ENCODE data around the gene TMEM150B. TPM values are rescaled to one million over a fixed set of nuclear protein-coding genes. Genes with fewer than 3 reads are reported as not detected.
"Not testable (repeated sequence)": the region's sequence is repeated elsewhere in the genome, so short reads cannot be mapped to it uniquely, and the experiment has no call there.

The TMEM150B gene
- polyA plus RNA-seq, 3 donors from 2014 or later: not detected

DNA sequence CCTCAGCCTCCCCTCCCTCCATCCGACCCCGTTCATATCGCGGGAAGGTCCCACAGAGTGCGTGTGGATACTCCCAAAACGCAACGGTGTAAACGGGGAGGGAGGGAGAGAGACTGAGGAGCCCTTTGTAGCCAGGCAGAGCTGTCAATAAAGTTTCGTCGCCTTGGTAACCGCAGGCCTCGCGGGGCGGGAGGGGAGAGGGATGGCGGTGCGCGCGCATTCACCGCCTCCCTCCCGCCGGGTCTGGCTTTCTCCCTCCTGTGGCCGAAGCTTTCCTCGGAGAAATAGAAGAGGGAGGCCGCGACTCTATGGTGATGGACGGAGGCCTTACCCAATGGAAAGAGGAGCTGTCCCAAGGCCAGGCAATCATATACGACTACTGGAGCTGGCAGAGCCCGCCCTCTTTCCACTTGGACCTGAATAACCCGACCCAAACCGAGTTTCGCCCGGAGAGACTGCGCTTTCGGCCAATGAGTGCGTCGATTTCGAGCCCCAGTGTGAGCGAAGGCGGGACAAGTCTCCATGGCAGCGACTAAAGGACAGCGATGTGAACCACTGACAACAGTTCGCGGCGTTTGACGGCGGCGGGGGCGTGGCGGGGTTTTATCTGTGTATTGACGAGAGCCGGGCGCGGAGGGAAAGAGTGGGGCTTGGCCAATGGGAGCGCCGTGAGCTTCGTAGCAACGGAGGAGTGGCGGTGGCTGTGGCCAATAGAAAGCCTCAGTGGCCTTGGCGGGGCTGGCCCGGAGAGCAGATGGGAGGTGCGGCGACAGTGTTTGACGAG, 14.2 kb upstream of the TMEM150B start, which contains the start of gene KMT5C:
TSS of gene KMT5C (plus strand) at position 772 of the 784 bp plus-strand sequence. CDS start 2,061 bp downstream, outside the sequence.
- Mint-ChIP-seq H3K27ac (peak within 1 kb of the TSS; percentile 97 to 100 (median 99)), H3K9me3 (no peaks in the 10 kb centered on the region), H3K36me3 (no peaks in the 10 kb centered on the region), H3K4me1 (peaks cover 27 to 34% of the 10 kb centered on the region in 2 donors), H3K27me3 (ENCODE audit: low read depth in 3 of 3) (peaks cover 22 to 29% (median 22%) of the 10 kb centered on the region in 3 donors), H3K4me3 (peak within 1 kb of the TSS; percentile 92 to 99 (median 96))
- DNase-seq: peak; percentile 100

DNA sequence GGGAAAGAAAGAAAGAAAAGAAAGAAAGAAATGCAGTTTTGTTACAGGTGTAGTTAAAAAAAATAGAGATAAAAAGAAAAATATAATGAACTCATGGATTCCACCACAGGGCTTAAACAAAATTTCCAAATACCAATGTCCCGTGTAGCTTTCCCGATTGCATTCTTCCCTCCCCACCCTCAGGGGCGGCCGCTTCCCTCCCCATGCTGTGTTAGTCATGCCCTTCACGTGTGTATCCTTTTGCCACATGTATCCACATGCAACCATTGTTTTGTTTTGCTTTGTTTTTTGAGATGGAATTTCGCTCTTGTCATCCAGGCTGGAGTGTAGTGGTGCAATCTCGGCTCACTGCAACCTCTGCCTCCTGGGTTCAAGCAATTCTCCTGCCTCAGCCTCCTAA, 11.0 kb upstream of the TMEM150B start:
- Mint-ChIP-seq H3K27ac (no peak overlapping the region), H3K36me3 (no peaks in the 10 kb centered on the region), H3K9me3 (no peaks in the 10 kb centered on the region), H3K27me3 (ENCODE audit: low read depth in 3 of 3) (peaks cover 22 to 29% (median 28%) of the 10 kb centered on the region in 3 donors), H3K4me1 (peaks cover 22 to 27% of the 10 kb centered on the region in 2 donors), H3K4me3 (no peak overlapping the region)
- DNase-seq: no peak

DNA sequence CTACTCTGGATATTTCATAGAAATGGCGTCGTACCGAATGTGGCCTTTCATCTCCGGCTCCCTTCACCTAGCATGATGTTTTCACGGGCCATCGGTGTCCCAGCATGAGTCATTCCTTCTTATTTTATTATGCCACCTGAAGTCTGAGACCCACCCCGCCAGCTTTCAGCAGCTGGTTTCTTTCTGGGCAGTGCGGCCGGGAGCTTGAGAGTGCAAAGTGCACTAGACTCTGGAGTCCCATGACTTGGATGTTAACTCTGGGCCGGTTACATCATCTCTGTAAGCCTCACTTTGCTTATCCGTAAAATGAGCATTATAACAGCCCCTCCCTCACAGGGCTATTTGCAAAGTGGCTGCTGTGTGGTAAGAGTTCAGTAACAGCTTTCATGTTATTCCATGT, 8.7 kb upstream of the TMEM150B start:
- no peak for DNase-seq
- H3K4me3 Mint-ChIP-seq: no peak overlapping the region
- no peak overlapping the region for H3K27ac Mint-ChIP-seq
- H3K27me3 Mint-ChIP-seq (ENCODE audit: low read depth in 3 of 3): peaks cover 19 to 20% (median 20%) of the 10 kb centered on the region in 3 donors
- no peaks in the 10 kb centered on the region for H3K9me3 Mint-ChIP-seq
- no peaks in the 10 kb centered on the region for H3K36me3 Mint-ChIP-seq
- H3K4me1 Mint-ChIP-seq: peaks cover 6 to 8% of the 10 kb centered on the region in 2 donors

DNA sequence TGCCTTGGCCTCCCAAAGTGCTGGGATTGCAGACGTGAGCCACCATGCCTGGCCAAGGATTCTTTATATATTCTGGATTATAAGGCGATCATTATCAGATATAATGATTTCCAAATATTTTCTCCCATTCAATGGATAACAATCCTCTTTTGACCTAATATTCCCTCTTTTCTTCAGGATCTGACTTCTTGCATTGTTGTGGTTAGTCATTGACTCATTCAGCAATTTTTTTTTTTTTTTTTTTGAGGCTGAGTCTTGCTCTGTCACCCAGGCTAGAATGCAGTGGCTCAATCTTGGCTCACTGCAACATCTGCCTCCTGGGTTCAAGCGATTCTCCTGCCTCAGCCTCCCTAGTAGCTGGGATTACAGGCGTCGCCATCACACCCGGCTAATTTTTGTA, 4.7 kb upstream of the TMEM150B start:
- H3K27me3 Mint-ChIP-seq (ENCODE audit: low read depth in 3 of 3): peaks cover 0 to 10% (median 10%) of the 10 kb centered on the region in 3 donors
- H3K27ac Mint-ChIP-seq, H3K36me3 Mint-ChIP-seq: not testable (repeated sequence)

DNA sequence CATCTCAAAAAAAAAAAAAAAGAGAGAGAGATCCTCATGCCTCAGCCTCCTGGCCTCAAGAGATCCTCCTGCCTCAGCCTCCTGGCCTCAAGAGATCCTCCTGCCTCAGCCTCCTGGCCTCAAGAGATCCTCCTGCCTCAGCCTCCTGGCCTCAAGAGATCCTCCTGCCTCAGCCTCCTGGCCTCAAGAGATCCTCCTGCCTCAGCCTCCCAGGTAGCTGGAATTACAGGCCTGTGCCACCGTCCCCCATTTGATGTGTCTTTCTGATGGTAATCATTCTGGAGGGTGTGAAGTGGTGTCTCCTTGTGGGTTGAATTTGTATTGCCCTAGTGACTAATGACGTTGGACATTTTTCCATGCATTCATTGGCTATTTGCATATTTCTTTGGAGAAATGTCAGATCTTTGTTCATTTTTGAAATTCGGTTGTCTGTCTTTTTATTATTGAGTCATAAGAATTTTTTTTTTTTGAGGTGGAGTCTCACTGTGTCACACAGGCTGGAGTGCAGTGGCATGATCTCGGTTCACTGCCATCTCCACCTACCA, 3.7 kb upstream of the TMEM150B start:
- DNase-seq, H3K27ac Mint-ChIP-seq, H3K4me1 Mint-ChIP-seq, H3K4me3 Mint-ChIP-seq, H3K36me3 Mint-ChIP-seq, H3K9me3 Mint-ChIP-seq: not testable (repeated sequence)
- H3K27me3 Mint-ChIP-seq (ENCODE audit: low read depth in 3 of 3): peaks cover 3 to 11% (median 10%) of the 10 kb centered on the region in 3 donors

More for the DNA sequence above, 4.7 kb upstream of the TMEM150B start:
- not testable (repeated sequence) for DNase-seq, H3K4me1 Mint-ChIP-seq, H3K9me3 Mint-ChIP-seq, H3K4me3 Mint-ChIP-seq

DNA sequence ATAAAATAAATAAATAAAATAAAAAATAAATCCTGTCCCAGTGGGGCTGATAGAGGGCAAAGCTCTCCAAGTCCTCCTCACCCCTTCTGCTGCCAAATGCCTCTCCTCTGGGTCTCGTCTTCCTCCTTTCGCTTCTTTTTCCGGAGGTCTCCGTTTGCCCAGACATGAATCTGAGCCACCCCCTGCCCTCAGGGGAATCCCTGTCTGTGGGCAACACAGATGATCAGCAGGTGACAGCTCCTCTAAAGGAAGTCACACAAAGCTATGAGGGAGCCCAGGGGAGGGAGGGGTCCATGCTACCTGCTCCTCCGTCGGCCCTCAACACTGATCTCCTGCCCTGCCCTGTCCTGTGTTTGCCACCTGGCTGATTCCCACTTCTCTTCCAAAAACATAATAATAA, 479 bp downstream of the TMEM150B start:
- H3K9me3 Mint-ChIP-seq: no peaks in the 10 kb centered on the region
- no peak overlapping the region for H3K4me3 Mint-ChIP-seq
- no peaks in the 10 kb centered on the region for H3K4me1 Mint-ChIP-seq
- DNase-seq: no peak
- H3K27ac Mint-ChIP-seq: no peak overlapping the region
- peaks cover 4 to 11% (median 6%) of the 10 kb centered on the region in 3 donors for H3K27me3 Mint-ChIP-seq (ENCODE audit: low read depth in 3 of 3)
- H3K36me3 Mint-ChIP-seq: no peaks in the 10 kb centered on the region

DNA sequence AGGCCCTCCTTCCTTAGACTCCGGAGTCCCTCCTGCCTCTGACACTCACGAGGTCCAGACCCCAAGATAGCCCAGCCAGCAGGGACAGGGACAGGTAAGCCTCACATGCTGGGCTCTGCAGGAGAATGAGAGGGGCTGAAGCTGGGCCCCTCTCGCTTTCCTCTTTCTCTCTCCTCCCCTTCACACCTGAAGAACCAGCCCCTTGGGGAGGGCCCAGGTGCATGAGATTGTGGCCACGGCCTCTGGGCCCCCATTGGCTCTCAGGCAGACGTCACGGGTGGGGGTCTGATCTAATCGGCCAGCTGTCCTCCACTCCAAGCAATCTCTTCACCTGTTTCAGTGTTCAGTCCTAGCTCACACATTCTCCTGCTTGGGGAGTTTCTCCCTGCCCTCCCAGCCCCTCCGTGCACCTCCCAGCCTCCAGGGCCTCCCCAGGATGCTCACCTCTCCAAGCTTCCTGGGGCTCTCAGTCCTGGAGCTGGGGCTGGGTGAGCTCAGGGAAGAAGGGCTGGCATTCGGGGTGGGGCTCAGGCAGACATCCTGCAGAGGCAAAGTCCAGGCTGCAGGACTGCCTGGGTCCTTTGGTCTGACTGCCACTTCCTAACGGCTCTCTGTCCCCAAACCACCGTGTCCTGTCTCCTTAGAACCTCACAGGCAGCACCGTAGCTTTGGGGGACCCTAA, 2.8 kb downstream of the TMEM150B start:
- H3K27ac Mint-ChIP-seq: no peak overlapping the region
- no peaks in the 10 kb centered on the region for H3K36me3 Mint-ChIP-seq
- no peak for DNase-seq
- H3K27me3 Mint-ChIP-seq (ENCODE audit: low read depth in 3 of 3): peaks cover 5 to 7% (median 6%) of the 10 kb centered on the region in 3 donors
- H3K9me3 Mint-ChIP-seq: no peaks in the 10 kb centered on the region
- H3K4me3 Mint-ChIP-seq: no peak overlapping the region
- no peaks in the 10 kb centered on the region for H3K4me1 Mint-ChIP-seq

DNA sequence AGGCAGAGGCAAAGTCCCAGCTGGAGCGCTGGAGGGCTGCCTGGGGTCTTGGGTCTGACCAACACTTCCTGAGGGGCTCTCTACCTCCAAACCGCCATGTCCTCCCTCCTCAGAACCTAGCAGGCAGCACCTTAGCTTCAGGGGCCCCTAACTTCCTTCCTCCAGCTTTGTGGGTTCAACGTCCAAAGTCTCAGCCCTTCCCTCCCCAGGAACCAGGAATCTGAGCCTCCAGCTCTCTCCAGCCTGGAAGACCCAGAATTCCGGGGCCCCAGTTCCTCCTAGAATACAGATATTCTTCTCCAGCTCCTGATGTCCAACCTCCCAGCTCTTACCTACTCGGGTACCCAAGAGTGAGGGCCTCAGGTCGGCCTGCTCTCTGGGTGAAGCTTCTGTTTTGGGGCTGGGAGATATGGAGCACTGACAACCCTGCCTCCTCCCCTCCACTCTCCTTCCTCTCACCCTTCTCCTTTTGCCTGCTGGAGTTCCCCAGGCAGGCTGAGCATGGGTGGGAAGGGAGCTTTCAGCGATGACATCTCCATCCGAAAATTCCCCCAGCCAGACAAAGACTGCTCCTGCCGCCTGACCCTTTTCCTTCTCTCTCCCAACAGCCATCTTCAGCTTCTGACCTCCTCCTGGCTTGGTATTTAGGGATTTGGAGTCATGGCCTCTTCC, 3.5 kb downstream of the TMEM150B start:
- DNase-seq: no peak
- Mint-ChIP-seq H3K9me3 (no peaks in the 10 kb centered on the region), H3K4me3 (no peak overlapping the region), H3K36me3 (no peaks in the 10 kb centered on the region), H3K27ac (no peak overlapping the region), H3K4me1 (no peaks in the 10 kb centered on the region), H3K27me3 (ENCODE audit: low read depth in 3 of 3) (peaks cover 5 to 6% (median 5%) of the 10 kb centered on the region in 3 donors)

DNA sequence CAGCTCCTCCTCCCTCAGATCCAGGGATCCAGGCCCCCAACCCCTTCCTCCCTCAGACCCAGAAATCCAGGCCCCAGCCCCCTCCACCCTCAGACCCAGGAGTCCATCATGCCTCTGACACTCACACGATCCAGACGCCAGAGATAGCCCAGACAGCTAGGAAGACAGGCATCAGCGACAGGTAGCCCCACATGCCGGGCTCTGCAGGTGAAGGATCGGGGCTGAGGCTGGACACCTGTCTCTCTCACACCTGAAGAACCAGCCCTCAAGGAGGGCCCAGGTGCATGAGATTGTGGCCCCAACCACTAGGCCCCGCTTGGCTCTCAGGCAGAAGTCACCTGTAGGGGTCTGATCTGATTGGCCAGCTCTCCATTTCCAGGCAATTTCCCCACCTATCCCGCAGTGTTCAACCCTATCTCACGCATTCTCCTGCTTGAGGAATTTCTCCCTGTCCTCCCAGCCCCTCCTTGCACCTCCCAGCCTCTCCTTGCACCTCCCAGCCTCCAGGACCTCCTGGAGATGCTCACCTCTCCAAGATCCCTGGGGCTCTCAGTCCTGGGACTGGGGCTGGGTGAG, 4.2 kb downstream of the TMEM150B start:
- H3K27ac Mint-ChIP-seq: no peak overlapping the region
- no peak overlapping the region for H3K4me3 Mint-ChIP-seq
- no peaks in the 10 kb centered on the region for H3K4me1 Mint-ChIP-seq
- no peaks in the 10 kb centered on the region for H3K36me3 Mint-ChIP-seq
- H3K27me3 Mint-ChIP-seq (ENCODE audit: low read depth in 3 of 3): peaks cover 3 to 9% (median 5%) of the 10 kb centered on the region in 3 donors
- no peaks in the 10 kb centered on the region for H3K9me3 Mint-ChIP-seq
- no peak for DNase-seq

DNA sequence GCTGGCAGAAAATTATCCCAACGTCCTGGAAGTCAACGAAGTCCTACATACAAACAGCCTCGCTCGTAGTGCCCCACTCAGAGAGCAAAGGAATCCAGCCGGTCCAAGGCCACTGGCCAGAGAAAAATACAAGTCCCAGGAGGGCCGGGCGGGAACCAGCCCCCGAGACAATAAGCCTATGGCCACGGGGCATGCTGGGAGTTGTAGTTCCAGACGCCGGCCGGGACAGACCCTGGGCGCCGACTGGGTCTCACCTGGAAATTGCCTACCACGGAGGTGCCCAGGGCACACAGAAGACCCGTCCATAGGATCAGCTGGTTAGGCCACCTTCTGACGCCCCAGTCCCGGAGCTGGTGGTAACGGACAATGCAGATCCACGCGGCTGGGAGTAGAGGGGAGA, 5.4 kb downstream of the TMEM150B start:
- Mint-ChIP-seq H3K4me1 (no peaks in the 10 kb centered on the region), H3K36me3 (no peaks in the 10 kb centered on the region), H3K9me3 (no peaks in the 10 kb centered on the region), H3K27ac (no peak overlapping the region), H3K27me3 (ENCODE audit: low read depth in 3 of 3) (peaks cover 3 to 9% (median 3%) of the 10 kb centered on the region in 3 donors), H3K4me3 (no peak overlapping the region)
- no peak for DNase-seq

DNA sequence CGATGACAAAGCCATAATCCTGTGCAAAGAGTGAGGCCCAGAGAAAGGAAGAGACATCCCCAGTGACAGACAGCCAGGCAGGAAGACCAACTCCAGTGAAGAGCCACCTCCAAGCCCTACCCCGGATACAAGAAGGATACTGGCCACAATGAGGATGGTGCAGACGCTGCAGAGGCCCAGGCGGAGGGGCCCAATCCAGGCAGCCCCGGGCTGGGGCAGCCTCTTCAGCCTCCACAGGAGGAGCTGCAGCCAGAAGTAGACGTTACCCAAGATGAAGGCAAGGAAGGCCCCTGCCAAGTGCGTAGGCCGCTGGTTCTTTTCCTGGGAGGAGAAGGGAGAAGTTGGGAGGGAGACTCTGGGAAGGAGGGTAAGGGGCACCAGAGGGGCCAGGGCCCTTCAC, 8.5 kb downstream of the TMEM150B start:
- Mint-ChIP-seq H3K4me3 (no peak overlapping the region), H3K36me3 (peaks cover 0 to 6% (median 0%) of the 10 kb centered on the region in 3 donors), H3K27ac (no peak overlapping the region), H3K4me1 (no peaks in the 10 kb centered on the region), H3K9me3 (no peaks in the 10 kb centered on the region), H3K27me3 (ENCODE audit: low read depth in 3 of 3) (peaks cover 0 to 3% (median 3%) of the 10 kb centered on the region in 3 donors)
- no peak for DNase-seq

DNA sequence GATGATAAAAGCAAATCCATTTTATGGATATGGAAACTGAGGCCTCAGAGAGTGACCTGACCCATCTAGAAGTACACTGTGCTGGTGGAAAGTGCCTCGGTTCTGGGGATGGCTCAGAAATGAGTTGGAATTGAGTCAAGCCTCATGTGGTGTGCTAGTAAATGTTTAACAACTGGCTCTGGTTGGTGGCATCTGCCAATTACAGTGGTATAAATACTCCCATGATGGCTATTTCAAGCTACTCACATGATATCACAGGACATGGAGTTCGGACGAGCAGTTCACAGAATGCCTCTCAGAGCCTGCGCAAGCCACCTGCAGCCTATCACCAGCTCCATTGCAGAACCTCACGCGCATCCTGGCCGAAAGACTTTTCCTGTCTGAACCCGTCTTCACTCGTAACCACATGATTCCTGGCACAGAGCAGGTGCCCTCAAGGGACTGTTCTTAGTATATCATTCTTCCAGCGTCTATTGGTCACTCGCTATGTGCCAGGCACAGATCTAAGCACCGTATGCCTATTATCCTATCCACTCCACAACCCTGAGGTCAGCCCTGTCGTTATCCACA, 9.1 kb downstream of the TMEM150B start:
- no peaks in the 10 kb centered on the region for H3K9me3 Mint-ChIP-seq
- no peak overlapping the region for H3K27ac Mint-ChIP-seq
- DNase-seq: no peak
- peaks cover 0 to 6% (median 0%) of the 10 kb centered on the region in 3 donors for H3K36me3 Mint-ChIP-seq
- no peak overlapping the region for H3K4me3 Mint-ChIP-seq
- H3K4me1 Mint-ChIP-seq: no peaks in the 10 kb centered on the region
- H3K27me3 Mint-ChIP-seq (ENCODE audit: low read depth in 3 of 3): peaks cover 0 to 3% (median 3%) of the 10 kb centered on the region in 3 donors

DNA sequence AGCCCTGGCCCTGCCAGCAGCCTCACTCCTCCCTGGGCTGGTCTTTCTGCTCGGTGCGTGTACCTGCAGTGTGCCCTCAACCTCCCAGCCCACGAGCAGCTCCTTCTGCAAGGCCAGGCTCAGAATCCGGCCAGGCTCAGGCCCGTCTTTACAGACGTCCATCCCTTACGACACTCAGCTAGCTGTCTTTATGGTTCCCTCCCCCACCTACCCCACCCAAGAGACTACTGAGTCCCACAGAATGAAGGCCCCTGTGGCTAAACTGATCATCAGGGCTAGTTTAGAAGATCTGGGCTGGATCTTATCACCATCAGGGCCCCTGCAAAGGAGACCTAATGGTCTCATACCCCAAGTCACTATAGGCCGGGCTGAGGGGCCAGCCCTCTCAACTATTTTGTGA, 10.7 kb downstream of the TMEM150B start:
- Mint-ChIP-seq H3K9me3 (no peaks in the 10 kb centered on the region), H3K27ac (no peak overlapping the region), H3K4me1 (no peaks in the 10 kb centered on the region), H3K4me3 (no peak overlapping the region), H3K36me3 (peaks cover 0 to 10% (median 0%) of the 10 kb centered on the region in 3 donors), H3K27me3 (ENCODE audit: low read depth in 3 of 3) (peaks cover 0 to 3% (median under 1%) of the 10 kb centered on the region in 3 donors)
- DNase-seq: no peak

All from immature natural killer cell (primary cell).